K562 (cell line): ENCODE measurements around the gene ZNF296. TPM values are rescaled to one million over a fixed set of nuclear protein-coding genes. Genes with fewer than 3 reads are reported as not detected.

Experiments
- BMI1 ChIP-seq: fragments of 150-350 bp; IDR thresholded peaks from 2 replicates; pipeline ENCODE4 v1.6.1; 2014; ENCODE audit warnings: low read length
- HDAC3 ChIP-seq: fragments of 450-650 bp; IDR thresholded peaks from 2 replicates; pipeline ENCODE4 v1.6.1; 2018; ENCODE audit warnings: borderline replicate concordance, mild to moderate bottlenecking, moderate library complexity; ENCODE audit not compliant: partially characterized antibody
- MGA ChIP-seq: fragments of 450-650 bp; IDR thresholded peaks from 2 replicates; pipeline ENCODE4 v1.6.1; 2016; ENCODE audit warnings: mild to moderate bottlenecking, moderate library complexity
- NCOA1 ChIP-seq: fragments of 450-650 bp; IDR thresholded peaks from 2 replicates; pipeline ENCODE4 v1.6.1; 2016; ENCODE audit warnings: low read depth
- ZNF224 ChIP-seq: sonication (generic); formaldehyde crosslinking; IDR thresholded peaks from 2 replicates; pipeline ENCODE4 v1.8.0; 2022; ENCODE audit warnings: mild to moderate bottlenecking, missing genetic modification reagents
- ZNF253 ChIP-seq: fragments of 250-450 bp; sonication (Bioruptor Pico); conservative IDR thresholded peaks from 2 replicates; pipeline ENCODE4 v1.6.1; 2021; ENCODE audit warnings: mild to moderate bottlenecking
- polyA plus RNA-seq, 8 experiments: library from polyadenylated mRNA; depleted of rRNA in 4 of 8; stranded (reverse) in 5 of 8; unstranded in 3 of 8; fragments of >200 nt; fragmentation: Nextera tagmentation in 2 of 8; fragmentation: Illumina TruSeq in 1 of 8; extraction: Ambion mirVana in 2 of 8; extraction: Trizol in 1 of 8; gene quantifications; 2 replicates each; pipeline versions ENCODE4 v1.2.1 to v1.2.3, GENCODE V29; 2011 to 2014; ENCODE audit warnings: inconsistent platforms in 1 of 8, missing spikeins in 1 of 8
- total RNA-seq, 7 experiments: library from RNA; depleted of rRNA in 6 of 7; stranded (reverse); fragments of >200 nt in 6 of 7; fragmentation: Illumina TruSeq in 2 of 7; extraction: Trizol in 2 of 7; gene quantifications; 2 replicates each; pipeline versions ENCODE4 v1.2.1 to v1.2.3, GENCODE V29; 2011 to 2021; ENCODE audit warnings: low replicate concordance in 1 of 7
- TF ChIP-seq, protein P1 (sequence below): sonication (generic); formaldehyde crosslinking; IDR thresholded peaks from 2 replicates; pipeline ENCODE4 v1.8.0; 2023; ENCODE audit warnings: mild to moderate bottlenecking, missing genetic modification reagents
- TF ChIP-seq, protein P2 (sequence below): fragments of 250-450 bp; sonication (Bioruptor Pico); IDR thresholded peaks from 2 replicates; pipeline ENCODE4 v1.4.0; 2020; ENCODE audit warnings: borderline replicate concordance
- TF ChIP-seq, protein P3 (sequence below): fragments of 150-350 bp; conservative IDR thresholded peaks from 2 replicates; pipeline ENCODE4 v1.6.1; 2014; ENCODE audit warnings: low read length

ZNF296 gene
- total and polyA plus RNA-seq, 9 of the 15 experiments (the other 6 are each of a cell fraction or from before 2014, with no cell fraction given): 0.03 to 8.8 (median 0.47) TPM; not detected in 1

DNA sequence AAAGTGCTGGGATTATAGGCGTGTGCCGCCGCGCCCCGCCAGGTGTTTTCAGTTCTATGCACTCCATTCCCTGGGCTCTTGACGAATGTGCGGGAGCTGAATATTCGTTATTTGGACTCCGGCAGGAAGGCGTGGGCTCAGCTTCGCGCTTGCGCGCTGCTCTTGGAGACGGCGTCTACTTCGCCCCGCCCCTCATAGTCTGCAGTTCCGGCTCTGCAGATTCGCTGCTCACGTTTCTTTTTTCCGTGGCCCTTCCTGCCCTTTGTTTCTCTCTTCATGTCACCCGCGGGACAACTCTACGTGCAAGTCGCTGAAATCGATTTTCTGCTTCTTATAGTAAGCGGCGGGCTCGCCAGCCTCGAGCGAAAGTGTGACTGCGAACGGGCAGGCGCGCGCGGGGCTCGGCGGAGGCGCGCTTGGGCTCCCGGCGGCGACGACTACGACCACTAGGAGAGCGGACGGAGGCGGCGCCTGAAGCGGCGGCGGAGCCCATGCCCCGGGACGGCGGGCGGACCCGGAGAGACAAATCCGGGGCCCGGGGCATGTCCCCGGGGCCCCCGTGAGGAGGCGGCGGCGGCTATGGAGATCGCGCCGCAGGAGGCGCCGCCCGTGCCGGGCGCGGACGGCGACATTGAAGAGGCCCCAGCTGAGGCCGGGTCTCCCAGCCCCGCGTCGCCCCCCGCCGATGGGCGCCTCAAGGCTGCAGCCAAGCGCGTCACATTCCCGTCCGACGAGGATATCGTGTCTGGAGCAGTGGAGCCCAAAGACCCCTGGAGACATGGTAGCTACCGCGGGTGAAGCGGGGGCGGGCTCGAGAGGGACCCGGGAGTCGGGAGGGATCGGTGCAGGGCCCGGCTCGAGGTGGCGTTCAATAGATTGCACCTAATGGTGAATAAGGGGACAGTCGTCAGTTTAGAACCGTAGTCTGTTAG is 16.7 kb upstream of the ZNF296 start, which contains the start of gene PPP1R37 (continued):
- TF ChIP-seq ZNF224 (no peak), MGA (no peak; the same call in 1 of the 2 replicates), NCOA1 (no peak), HDAC3 (no peak), BMI1 (peak; percentile 27; the same call in 1 of the 2 replicates), ZNF253 (CRISPR knock-in tag) (no peak)
- TF ChIP-seq, protein P1, sequence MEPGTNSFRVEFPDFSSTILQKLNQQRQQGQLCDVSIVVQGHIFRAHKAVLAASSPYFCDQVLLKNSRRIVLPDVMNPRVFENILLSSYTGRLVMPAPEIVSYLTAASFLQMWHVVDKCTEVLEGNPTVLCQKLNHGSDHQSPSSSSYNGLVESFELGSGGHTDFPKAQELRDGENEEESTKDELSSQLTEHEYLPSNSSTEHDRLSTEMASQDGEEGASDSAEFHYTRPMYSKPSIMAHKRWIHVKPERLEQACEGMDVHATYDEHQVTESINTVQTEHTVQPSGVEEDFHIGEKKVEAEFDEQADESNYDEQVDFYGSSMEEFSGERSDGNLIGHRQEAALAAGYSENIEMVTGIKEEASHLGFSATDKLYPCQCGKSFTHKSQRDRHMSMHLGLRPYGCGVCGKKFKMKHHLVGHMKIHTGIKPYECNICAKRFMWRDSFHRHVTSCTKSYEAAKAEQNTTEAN (CRISPR knock-in tag): no peak
- TF ChIP-seq, protein P2, sequence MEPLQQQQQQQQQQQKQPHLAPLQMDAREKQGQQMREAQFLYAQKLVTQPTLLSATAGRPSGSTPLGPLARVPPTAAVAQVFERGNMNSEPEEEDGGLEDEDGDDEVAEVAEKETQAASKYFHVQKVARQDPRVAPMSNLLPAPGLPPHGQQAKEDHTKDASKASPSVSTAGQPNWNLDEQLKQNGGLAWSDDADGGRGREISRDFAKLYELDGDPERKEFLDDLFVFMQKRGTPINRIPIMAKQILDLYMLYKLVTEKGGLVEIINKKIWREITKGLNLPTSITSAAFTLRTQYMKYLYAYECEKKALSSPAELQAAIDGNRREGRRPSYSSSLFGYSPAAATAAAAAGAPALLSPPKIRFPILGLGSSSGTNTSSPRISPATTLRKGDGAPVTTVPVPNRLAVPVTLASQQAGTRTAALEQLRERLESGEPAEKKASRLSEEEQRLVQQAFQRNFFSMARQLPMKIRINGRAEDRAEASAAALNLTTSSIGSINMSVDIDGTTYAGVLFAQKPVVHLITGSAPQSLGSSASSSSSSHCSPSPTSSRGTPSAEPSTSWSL (CRISPR knock-in tag): no peak
- TF ChIP-seq, protein P3, sequence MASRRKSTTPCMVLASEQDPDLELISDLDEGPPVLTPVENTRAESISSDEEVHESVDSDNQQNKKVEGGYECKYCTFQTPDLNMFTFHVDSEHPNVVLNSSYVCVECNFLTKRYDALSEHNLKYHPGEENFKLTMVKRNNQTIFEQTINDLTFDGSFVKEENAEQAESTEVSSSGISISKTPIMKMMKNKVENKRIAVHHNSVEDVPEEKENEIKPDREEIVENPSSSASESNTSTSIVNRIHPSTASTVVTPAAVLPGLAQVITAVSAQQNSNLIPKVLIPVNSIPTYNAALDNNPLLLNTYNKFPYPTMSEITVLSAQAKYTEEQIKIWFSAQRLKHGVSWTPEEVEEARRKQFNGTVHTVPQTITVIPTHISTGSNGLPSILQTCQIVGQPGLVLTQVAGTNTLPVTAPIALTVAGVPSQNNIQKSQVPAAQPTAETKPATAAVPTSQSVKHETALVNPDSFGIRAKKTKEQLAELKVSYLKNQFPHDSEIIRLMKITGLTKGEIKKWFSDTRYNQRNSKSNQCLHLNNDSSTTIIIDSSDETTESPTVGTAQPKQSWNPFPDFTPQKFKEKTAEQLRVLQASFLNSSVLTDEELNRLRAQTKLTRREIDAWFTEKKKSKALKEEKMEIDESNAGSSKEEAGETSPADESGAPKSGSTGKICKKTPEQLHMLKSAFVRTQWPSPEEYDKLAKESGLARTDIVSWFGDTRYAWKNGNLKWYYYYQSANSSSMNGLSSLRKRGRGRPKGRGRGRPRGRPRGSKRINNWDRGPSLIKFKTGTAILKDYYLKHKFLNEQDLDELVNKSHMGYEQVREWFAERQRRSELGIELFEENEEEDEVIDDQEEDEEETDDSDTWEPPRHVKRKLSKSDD: no peak
